HepG2 (cell line): ENCODE measurements around the gene SMIM13. TPM values are rescaled to one million over a fixed set of nuclear protein-coding genes. Genes with fewer than 3 reads are reported as not detected.

Experiments used
- ATAC-seq: fragments of 200-7000 bp; cut with Tn5 transposase; 3 replicates; pipeline ENCODE4 v1.9.1; 2020; ENCODE audit warnings: mild to moderate bottlenecking, moderate library complexity
- BruUV-seq: library from RNA; stranded (reverse); fragments of 400-500 nt; replicated peaks from 2 replicates; lab custom pipeline; 2021; lab: Mats Ljungman, UMichigan
- CTCF ChIA-PET: fragments of 300-600 bp; formaldehyde crosslinking; extraction: SDS; loops from one replicate; lab custom pipeline; 2021; ENCODE audit warnings: low total read pairs, inconsistent platforms, low intra/inter-chr PET ratio; lab: Yijun Ruan, JAX
- POLR2A ChIA-PET: fragments of 350-600 bp; sonication (Branson Sonifier 250); formaldehyde crosslinking; loops from one replicate; lab custom pipeline; 2020; ENCODE audit warnings: antibody characterized with exemption, inconsistent platforms; lab: Yijun Ruan, JAX
- DNase-seq: peaks from one replicate; pipeline ENCODE4 v3.0.0-alpha.2; 2015; ENCODE audit warnings: low spot score
- FAIRE-seq: peaks from 3 replicates; lab custom pipeline; 2011; peaks lifted over from hg19 to GRCh38; lab: Jason Lieb, UNC
- H2AFZ ChIP-seq: one replicate; pipeline ENCODE4 v1.6.1; 2011; ENCODE audit warnings: low read length, inconsistent platforms
- H3K27ac ChIP-seq: fragments of 300-600 bp; 3 replicates; pipeline ENCODE4 v1.8.0; 2011; ENCODE audit warnings: mixed run types, mild to moderate bottlenecking, mixed read lengths, low read length, inconsistent platforms; ENCODE audit not compliant: insufficient read depth; ENCODE audit errors: extremely low read length
- H3K27me3 ChIP-seq, 2 experiments: fragments of 200-600 bp in 1 of 2; 2 replicates in 1 of 2; 3 replicates in 1 of 2; pipeline versions ENCODE4 v1.6.0 to v1.8.0; 2011; ENCODE audit warnings: low read length in 2 of 2, mild to moderate bottlenecking in 2 of 2, moderate library complexity in 2 of 2, inconsistent platforms in 1 of 2; ENCODE audit not compliant: insufficient read depth in 2 of 2, control insufficient read depth in 1 of 2
- H3K36me3 ChIP-seq, 2 experiments: fragments of 200-600 bp in 1 of 2; replicated peaks in 1 of 2; 2 replicates in 1 of 2; 3 replicates in 1 of 2; pipeline versions ENCODE4 v1.5.1 to v1.8.0; 2011; ENCODE audit warnings: low read length in 2 of 2, inconsistent platforms in 1 of 2; ENCODE audit not compliant: insufficient read depth in 2 of 2, control insufficient read depth in 1 of 2
- H3K4me1 ChIP-seq: 2 replicates; pipeline ENCODE4 v1.5.1; 2012; ENCODE audit warnings: low read length, inconsistent platforms; ENCODE audit not compliant: insufficient read depth
- H3K4me2 ChIP-seq: 2 replicates; pipeline ENCODE4 v1.6.0; 2011; ENCODE audit warnings: low read depth, low read length, inconsistent platforms
- H3K4me3 ChIP-seq, 3 experiments: fragments of 200-600 bp in 1 of 3; sonication (generic), shearing (Covaris generic) in 1 of 3; replicated peaks in 1 of 3; 2 replicates each; pipeline ENCODE4 v1.5.1; 2011 to 2016; ENCODE audit warnings: low read length in 3 of 3, inconsistent platforms in 2 of 3, low read depth in 2 of 3, mild to moderate bottlenecking in 2 of 3, control low read depth in 1 of 3, mixed read lengths in 1 of 3; ENCODE audit not compliant: insufficient read depth in 1 of 3
- H3K79me2 ChIP-seq: one replicate; pipeline ENCODE4 v1.6.1; 2011; ENCODE audit warnings: low read length, inconsistent platforms; ENCODE audit not compliant: insufficient read depth
- H3K9ac ChIP-seq: 2 replicates; pipeline ENCODE4 v1.6.0; 2011; ENCODE audit warnings: mild to moderate bottlenecking, low read depth, low read length, inconsistent platforms; ENCODE audit not compliant: insufficient read depth
- H3K9me3 ChIP-seq: 2 replicates; pipeline ENCODE4 v1.5.1; 2012; ENCODE audit warnings: mild to moderate bottlenecking, low read length
- H4K20me1 ChIP-seq: 2 replicates; pipeline ENCODE4 v1.6.0; 2011; ENCODE audit warnings: inconsistent platforms, mild to moderate bottlenecking, low read length, moderate library complexity; ENCODE audit not compliant: insufficient read depth
- ONECUT2 ChIP-seq: sonication (generic); formaldehyde crosslinking; IDR thresholded peaks from 2 replicates; pipeline ENCODE4 v1.4.0; 2020; ENCODE audit warnings: missing genetic modification reagents
- RXRB ChIP-seq: IDR thresholded peaks from 2 replicates; pipeline ENCODE4 v1.6.1; 2016; ENCODE audit warnings: borderline replicate concordance, missing genetic modification reagents, missing compliant biosample characterization
- TRIM22 ChIP-seq: fragments of 450-650 bp; IDR thresholded peaks from 2 replicates; pipeline ENCODE4 v1.6.1; 2017
- ZFAT ChIP-seq: sonication (generic); formaldehyde crosslinking; conservative IDR thresholded peaks from 2 replicates; pipeline ENCODE4 v1.8.1; 2023; ENCODE audit warnings: missing genetic modification reagents, inconsistent platforms
- ZNF124 ChIP-seq: sonication (generic); formaldehyde crosslinking; IDR thresholded peaks from 2 replicates; pipeline ENCODE4 v1.4.0; 2020; ENCODE audit warnings: missing genetic modification reagents
- ZNF574 ChIP-seq: sonication (generic); formaldehyde crosslinking; IDR thresholded peaks from 2 replicates; pipeline ENCODE4 v1.4.0; 2020; ENCODE audit warnings: missing genetic modification reagents
- WGBS: methylation state at CpG from one replicate; pipeline ENCODE4 v1.1.6; 2017; ENCODE audit warnings: low lambda C conversion rate; 5-methylcytosine and 5-hydroxymethylcytosine counted together
- in situ Hi-C: cut with HindIII; loops from 2 replicates; pipeline ENCODE4 v1.10.0; 2017; ENCODE audit warnings: low pct_unique_long_range_greater_than_20kb; ENCODE audit not compliant: extremely low pct_ligation_motif_present
- intact Hi-C: fragments of 100-400 bp; cut with micrococcal nuclease; formaldehyde crosslinking; loops from one replicate; pipeline ENCODE4 v1.10.0; 2022; ENCODE audit not compliant: unreplicated experiment
- polyA plus RNA-seq, 8 experiments: library from polyadenylated mRNA; depleted of rRNA in 3 of 8; stranded (reverse) in 7 of 8; unstranded in 1 of 8; fragments of >200 nt; fragmentation: Illumina TruSeq in 4 of 8; extraction: Trizol in 4 of 8; gene quantifications; 2 replicates each; pipeline versions ENCODE4 v1.2.1 to v1.2.3, GENCODE V29; 2011 to 2016; ENCODE audit warnings: low read depth in 4 of 8, missing spikeins in 1 of 8, mixed read lengths in 1 of 8; ENCODE audit not compliant: insufficient read depth in 1 of 8
- total RNA-seq, 5 experiments: library from RNA; depleted of rRNA; stranded (reverse); fragments of >200 nt; fragmentation: Illumina TruSeq; extraction: Trizol; gene quantifications; 2 replicates each; pipeline ENCODE4 v1.2.3, GENCODE V29; 2016; ENCODE audit warnings: low read depth in 1 of 5

The SMIM13 gene
- total and polyA plus RNA-seq, 2 of the 13 experiments (the other 11 are each of a cell fraction or from before 2014, with no cell fraction given): 2.7 to 10.2 TPM

- Histone ChIP-seq H3K4me1 (peaks cover 23% of the 10 kb centered on the region), H3K27me3 (no peaks in the 10 kb centered on the region; a peak in 1 of 5 replicates)
- 39% methylated on average over 5 of the region's 5 CpGs for WGBS
- in situ Hi-C loops: no loop called here
- ATAC-seq: no peak
- TF ChIP-seq TRIM22: no peak
- TF ChIP-seq ZFAT (CRISPR knock-in tag): no peak
- no peak for TF ChIP-seq ZNF124 (CRISPR knock-in tag)
- no peak for TF ChIP-seq ONECUT2 (CRISPR knock-in tag)
- TF ChIP-seq ZNF574 (CRISPR knock-in tag): no peak
- no peak for TF ChIP-seq RXRB (CRISPR knock-in tag)
- TF ChIP-seq, all 625 proteins: peak for 0
- no peaks in the 10 kb centered on the region for H3K9me3 ChIP-seq
- intact Hi-C loops: no loop called here
- no peak overlapping the region for H3K27ac ChIP-seq
- ChIA-PET POLR2A (interaction anchor here (1.8 kb wide), 1 partner anchor 10 kb away, joined by 6 read pairs; the partner anchor contains the start of gene SMIM13), CTCF (no interaction called here)
- no peak overlapping the region for H3K9ac ChIP-seq
- DNase-seq (no peak), FAIRE-seq (no peak)
- H3K36me3 ChIP-seq: no peaks in the 10 kb centered on the region
- no peaks in the 10 kb centered on the region for H3K79me2 ChIP-seq
- H4K20me1 ChIP-seq: no peaks in the 10 kb centered on the region
- H3K4me2 ChIP-seq: no peak overlapping the region
- no peak overlapping the region for H3K4me3 ChIP-seq
- no peak overlapping the region for H2AFZ ChIP-seq
- BruUV-seq: no TSS peak
These were observed 9.7 kb upstream of the SMIM13 start for GRCh38 chr6:11083956-11084355.
